ENCODE data around the gene PKIB. TPM values are rescaled to one million over a fixed set of nuclear protein-coding genes. Genes with fewer than 3 reads are reported as not detected.

PKIB gene
- polyA plus RNA-seq, 1 donor (not counting 4 experiments of a cell fraction or from before 2014, with no cell fraction given): 8.7 TPM

DNA sequence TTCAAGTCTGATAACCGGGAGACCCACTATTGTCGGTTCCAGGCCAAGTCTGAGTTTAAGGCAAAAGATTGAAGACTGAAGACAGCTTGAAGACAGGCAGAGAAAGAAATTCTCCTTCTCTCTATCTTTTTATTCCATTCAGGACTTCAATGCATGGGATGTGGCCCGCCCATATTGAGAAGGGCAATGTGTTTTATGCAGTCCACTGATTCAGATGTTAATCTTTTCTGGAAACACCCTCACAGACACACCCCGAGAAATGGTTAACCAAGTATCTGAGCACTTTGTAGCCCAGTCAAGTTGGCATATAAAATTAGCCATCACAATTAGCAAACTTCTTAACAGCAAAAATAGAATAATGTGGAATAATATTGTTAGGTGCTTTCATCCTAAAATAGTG, 93.9 kb downstream of the PKIB start:
- Histone ChIP-seq H3K27me3 (ENCODE audit: control insufficient read depth, extremely low read depth, insufficient read depth, low read length) (no peaks in the 10 kb centered on the region), H3K9me3 (ENCODE audit: control insufficient read depth, low read depth, low read length) (no peaks in the 10 kb centered on the region), H3K4me3 (ENCODE audit: control insufficient read depth in 2 of 3, extremely low read depth in 1 of 3, insufficient read depth in 2 of 3, low read depth in 1 of 3, low read length in 3 of 3) (no peak overlapping the region), H3K36me3 (ENCODE audit: control insufficient read depth in 2 of 2, extremely low read depth in 1 of 2, insufficient read depth in 2 of 2, low read length in 2 of 2) (no peaks in the 10 kb centered on the region), H3K27ac (ENCODE audit: control insufficient read depth, insufficient read depth, low read length) (no peak overlapping the region), H4K20me1 (ENCODE audit: control insufficient read depth, extremely low read depth, insufficient read depth, low read length) (no peaks in the 10 kb centered on the region), H3K9ac (ENCODE audit: control insufficient read depth, extremely low read depth, insufficient read depth, low read length) (no peak overlapping the region), H3K4me2 (ENCODE audit: control insufficient read depth, extremely low read depth, insufficient read depth, low read depth, low read length) (no peak overlapping the region), H2AFZ (ENCODE audit: control insufficient read depth, low read length) (no peak overlapping the region), H3K79me2 (ENCODE audit: control insufficient read depth, insufficient read depth, low read length) (no peaks in the 10 kb centered on the region), H3K4me1 (ENCODE audit: control insufficient read depth, extremely low read depth, insufficient read depth, low read length) (no peaks in the 10 kb centered on the region), H3K9me1 (ENCODE audit: control insufficient read depth, extremely low read depth, insufficient read depth, low read length) (no peaks in the 10 kb centered on the region)
- dilution Hi-C loops (cut with MboI; ENCODE audit: extremely low pct_ligation_motif_present, low sequenced_read_pairs): no loop called here
- no peak for TF ChIP-seq EZH2 (IDR thresholded peaks at IDR 0.05; ENCODE audit: low read length)
- TF ChIP-seq, protein P1, sequence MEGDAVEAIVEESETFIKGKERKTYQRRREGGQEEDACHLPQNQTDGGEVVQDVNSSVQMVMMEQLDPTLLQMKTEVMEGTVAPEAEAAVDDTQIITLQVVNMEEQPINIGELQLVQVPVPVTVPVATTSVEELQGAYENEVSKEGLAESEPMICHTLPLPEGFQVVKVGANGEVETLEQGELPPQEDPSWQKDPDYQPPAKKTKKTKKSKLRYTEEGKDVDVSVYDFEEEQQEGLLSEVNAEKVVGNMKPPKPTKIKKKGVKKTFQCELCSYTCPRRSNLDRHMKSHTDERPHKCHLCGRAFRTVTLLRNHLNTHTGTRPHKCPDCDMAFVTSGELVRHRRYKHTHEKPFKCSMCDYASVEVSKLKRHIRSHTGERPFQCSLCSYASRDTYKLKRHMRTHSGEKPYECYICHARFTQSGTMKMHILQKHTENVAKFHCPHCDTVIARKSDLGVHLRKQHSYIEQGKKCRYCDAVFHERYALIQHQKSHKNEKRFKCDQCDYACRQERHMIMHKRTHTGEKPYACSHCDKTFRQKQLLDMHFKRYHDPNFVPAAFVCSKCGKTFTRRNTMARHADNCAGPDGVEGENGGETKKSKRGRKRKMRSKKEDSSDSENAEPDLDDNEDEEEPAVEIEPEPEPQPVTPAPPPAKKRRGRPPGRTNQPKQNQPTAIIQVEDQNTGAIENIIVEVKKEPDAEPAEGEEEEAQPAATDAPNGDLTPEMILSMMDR (optimal IDR thresholded peaks at IDR 0.05 in 1 of 3, IDR thresholded peaks at IDR 0.05 in 1 of 3, conservative IDR thresholded peaks at IDR 0.05 in 1 of 3; ENCODE audit: extremely low read depth in 1 of 3, insufficient read depth in 2 of 3, low read length in 3 of 3): no peak
- no peak for DNase-seq (ENCODE audit: low read depth, low spot score)
- FAIRE-seq: no peak

DNA sequence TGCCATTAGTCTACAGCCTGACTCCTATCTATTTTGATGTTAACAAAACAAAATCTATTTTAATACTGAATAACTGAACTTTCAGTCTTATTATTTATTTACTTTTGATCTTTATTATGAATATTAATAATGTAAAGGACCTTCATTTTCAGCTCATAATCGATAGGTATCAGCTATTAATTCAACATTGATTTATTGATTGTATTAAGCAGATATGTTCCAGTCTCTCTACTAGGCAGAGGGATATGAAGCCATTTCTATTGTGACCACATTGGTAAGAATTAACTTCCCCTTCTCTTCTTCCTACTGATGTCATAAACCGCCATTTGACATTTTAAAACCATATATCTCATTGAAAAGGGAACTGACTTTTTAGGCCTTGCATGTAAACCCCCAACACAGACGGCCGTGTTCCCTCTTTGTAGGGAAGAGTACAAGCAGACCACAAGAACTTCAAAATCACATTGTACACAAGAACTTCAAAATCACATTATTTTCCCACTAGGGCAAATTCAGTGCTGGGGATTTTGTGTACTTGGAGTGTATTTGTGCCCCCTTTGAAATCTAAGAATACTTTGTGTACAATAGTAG, 99.8 kb downstream of the PKIB start:
- dilution Hi-C loops (cut with MboI; ENCODE audit: extremely low pct_ligation_motif_present, low sequenced_read_pairs): no loop called here
- DNase-seq (ENCODE audit: low read depth, low spot score) (no peak), FAIRE-seq (no peak)
- no peak overlapping the region for H2AFZ ChIP-seq (ENCODE audit: control insufficient read depth, low read length)
- H3K36me3 ChIP-seq (ENCODE audit: control insufficient read depth in 2 of 2, extremely low read depth in 1 of 2, insufficient read depth in 2 of 2, low read length in 2 of 2): no peaks in the 10 kb centered on the region
- H3K4me1 ChIP-seq (ENCODE audit: control insufficient read depth, extremely low read depth, insufficient read depth, low read length): peaks cover 2% of the 10 kb centered on the region
- no peaks in the 10 kb centered on the region for H4K20me1 ChIP-seq (ENCODE audit: control insufficient read depth, extremely low read depth, insufficient read depth, low read length)
- no peak overlapping the region for H3K4me2 ChIP-seq (ENCODE audit: control insufficient read depth, extremely low read depth, insufficient read depth, low read depth, low read length)
- no peaks in the 10 kb centered on the region for H3K79me2 ChIP-seq (ENCODE audit: control insufficient read depth, insufficient read depth, low read length)
- H3K9me1 ChIP-seq (ENCODE audit: control insufficient read depth, extremely low read depth, insufficient read depth, low read length): no peaks in the 10 kb centered on the region
- no peak for TF ChIP-seq EZH2 (IDR thresholded peaks at IDR 0.05; ENCODE audit: low read length)
- TF ChIP-seq, protein P1 (optimal IDR thresholded peaks at IDR 0.05 in 1 of 3, IDR thresholded peaks at IDR 0.05 in 1 of 3, conservative IDR thresholded peaks at IDR 0.05 in 1 of 3; ENCODE audit: extremely low read depth in 1 of 3, insufficient read depth in 2 of 3, low read length in 3 of 3): no peak
- H3K4me3 ChIP-seq (ENCODE audit: control insufficient read depth in 2 of 3, extremely low read depth in 1 of 3, insufficient read depth in 2 of 3, low read depth in 1 of 3, low read length in 3 of 3): no peak overlapping the region
- no peak overlapping the region for H3K27ac ChIP-seq (ENCODE audit: control insufficient read depth, insufficient read depth, low read length)
- H3K9ac ChIP-seq (ENCODE audit: control insufficient read depth, extremely low read depth, insufficient read depth, low read length): no peak overlapping the region
- no peaks in the 10 kb centered on the region for H3K9me3 ChIP-seq (ENCODE audit: control insufficient read depth, low read depth, low read length)
- no peaks in the 10 kb centered on the region for H3K27me3 ChIP-seq (ENCODE audit: control insufficient read depth, extremely low read depth, insufficient read depth, low read length)
